ENCODE data around the gene TCEA3.

The TCEA3 gene

DNA sequence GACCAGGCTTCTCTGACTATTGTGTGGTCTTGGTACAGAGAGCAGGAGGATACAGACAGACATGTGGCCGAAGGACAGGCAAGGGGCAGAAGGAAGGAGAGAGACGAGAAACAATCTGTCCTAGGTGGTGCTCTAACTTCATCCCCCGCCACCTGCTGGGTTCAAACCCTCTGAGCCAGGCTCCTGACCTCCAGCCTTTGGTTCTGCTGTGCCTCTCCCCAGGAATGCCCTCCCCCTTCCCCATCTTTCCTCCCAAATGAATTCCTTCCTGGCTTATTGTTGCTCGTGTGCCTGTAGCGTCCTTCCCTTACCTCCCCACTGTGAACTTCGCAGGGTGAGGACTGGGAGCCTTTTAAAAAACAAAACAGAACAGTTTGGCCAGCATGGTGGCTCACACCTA is 5.4 kb downstream of the TCEA3 start:
- no peak for DNase-seq

DNA sequence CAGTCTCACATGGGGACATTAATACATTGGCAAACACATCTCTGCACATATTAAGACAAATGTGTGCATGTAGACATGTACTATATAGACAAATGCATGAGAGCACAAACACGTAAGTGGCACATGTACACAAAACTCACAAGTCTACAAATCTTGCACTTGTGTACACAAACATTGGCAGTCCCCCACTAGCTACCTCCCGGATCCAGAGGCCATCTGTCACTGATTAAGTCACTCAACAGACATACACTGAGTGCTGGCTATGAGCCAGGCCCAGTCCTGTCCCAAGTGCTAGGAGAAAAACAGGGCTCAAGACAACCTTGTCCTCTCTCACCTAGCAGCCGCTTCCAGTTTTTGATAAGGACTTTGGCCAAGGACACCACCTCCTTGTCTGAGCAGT is 7.0 kb downstream of the TCEA3 start:
- no peak for DNase-seq

DNA sequence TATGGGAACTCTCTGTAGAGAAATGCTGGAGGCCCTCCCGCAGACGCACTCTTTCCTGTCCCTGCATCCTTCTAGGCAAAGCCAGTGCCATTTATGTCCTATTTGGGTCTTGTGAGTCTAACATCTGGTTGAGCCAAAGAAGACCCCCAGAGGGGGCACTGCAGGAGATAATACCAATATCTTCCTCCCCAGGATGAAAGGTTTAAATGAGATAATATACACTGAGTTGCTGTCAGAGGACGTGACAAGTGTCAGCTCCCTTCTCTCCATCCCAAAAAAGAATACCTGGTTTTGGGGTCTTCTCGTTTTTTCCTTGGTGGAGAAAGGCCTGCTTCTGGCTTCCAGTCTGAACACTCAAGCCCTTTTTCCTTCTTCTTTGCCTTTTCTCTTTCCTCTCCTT is 7.6 kb downstream of the TCEA3 start:
- DNase-seq: no peak

DNA sequence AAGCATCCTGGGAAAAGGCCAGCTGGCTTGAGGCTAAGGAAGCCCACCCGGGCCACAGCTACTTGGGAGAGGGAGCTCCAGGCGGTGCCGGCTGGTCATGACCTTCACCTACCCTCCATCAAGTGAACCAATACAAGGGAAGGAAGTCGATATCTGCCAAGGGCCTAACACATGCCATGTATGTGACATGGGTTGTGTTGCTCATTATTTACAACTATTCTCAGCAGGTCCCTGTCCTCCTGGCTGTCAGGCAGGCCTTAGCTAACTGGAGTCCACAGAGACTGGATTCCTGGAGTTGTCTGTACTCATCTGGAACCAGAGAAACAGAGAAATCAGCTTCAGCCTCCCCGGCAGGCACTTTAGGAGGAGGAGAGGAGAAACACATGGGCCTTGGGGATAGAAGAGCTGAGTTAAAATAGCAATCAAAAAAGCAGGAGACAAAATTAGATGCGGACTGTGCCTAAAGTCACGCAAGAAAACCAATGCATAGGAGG is 15.7 kb downstream of the TCEA3 start:
- DNase-seq: no peak

DNA sequence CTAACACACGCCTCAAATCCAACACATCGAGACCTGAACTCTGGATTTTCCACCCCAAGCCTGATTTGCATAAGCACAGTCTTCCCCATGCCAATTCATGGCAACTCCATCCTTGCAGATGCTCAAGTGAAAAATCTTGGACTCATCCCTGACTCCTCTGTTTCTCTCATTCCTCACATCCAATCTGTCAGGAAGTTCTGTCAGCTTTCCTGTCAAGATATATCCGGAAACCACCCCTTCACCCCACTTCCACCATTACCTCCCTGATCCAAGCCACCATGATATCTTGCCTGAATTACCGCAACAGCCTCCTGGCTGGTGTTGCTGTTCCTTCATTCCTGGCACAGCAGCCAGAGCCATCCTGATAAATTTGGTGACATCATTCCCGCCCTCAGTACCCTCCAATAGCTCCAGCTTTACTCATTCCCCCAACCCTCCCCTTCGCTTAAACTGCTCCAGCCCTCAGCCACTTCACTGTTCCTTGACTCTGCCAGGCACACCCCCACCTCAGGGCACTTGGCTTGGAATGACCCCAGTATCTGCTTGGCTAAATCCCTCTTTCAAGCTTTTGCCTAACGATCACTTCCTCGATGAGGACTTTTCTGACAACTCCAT is 17.4 kb downstream of the TCEA3 start:
- DNase-seq: peak in 1 of 2 donors; percentile 23

DNA sequence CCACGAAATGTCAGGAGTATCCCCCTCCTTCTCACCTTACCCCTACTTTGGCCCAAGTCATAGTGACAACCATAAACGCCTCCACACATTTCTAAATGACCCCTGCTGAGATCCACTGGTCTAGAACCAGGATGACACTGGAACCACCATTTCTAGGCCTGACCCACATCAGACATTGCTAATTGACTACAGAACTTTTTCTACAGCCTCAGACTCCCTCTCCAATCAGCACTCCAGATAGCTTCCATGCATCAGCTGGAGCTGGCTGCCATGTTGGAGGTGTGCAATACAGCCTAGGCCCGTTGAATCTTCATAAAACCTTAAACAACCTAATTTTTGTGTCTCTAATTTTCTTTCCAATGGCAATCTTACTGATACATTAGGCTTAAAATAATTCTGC is 18.6 kb downstream of the TCEA3 start:
- DNase-seq: no peak

DNA sequence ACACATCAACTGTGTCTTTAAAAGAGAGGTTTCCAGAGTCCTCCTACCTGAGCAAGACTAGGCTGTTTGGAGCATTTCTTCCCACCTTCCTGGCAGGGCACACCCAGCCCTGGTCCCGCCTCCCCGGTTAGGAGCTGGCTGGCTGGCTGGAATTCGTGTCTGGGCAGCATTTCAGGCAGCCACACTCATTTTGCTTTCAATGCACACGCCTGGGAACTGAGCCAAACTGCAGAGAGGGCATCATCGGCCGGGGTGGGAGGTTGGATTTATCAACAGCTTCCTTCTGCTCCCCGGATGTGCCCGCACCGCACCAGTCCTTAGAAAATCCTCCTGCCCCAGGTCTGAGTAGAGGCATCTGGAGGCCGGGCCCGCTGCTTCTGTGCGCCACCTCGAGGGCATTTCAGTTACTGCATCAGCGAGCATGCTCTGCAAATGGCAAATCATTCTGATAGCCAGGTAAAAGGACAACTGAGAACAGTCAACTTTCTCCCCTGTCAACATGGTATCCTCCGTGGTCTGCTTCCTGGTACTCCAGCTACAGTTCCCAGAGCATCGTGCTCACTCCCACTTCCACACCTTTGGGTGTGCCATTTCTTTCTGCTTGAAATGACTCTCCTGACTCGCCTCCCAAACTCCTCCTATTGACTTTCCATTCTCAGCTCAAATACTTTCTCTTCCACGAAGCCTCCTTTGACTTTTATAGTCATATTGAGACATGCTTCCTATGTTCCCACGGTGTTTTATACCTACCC is 20.6 kb downstream of the TCEA3 start:
- peak; percentile 43 to 91 for DNase-seq

DNA sequence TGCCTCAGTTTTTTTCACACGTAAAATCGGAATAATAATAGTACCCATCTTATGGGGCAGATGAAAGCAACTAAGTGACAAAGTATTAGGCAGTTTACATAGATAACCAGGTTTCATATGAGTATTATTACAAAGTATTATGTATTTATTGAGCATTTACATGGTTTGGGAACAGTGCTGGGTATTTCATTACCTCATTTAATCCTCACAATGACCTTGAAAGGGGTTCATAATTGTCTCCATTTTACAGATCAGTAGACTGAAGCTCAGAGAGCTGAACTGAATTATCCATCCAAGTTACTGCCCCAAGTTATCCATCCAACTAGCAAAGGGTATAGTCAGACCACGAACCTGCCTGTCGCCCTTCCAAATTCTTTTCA is 21.2 kb downstream of the TCEA3 start:
- no peak for DNase-seq

DNA sequence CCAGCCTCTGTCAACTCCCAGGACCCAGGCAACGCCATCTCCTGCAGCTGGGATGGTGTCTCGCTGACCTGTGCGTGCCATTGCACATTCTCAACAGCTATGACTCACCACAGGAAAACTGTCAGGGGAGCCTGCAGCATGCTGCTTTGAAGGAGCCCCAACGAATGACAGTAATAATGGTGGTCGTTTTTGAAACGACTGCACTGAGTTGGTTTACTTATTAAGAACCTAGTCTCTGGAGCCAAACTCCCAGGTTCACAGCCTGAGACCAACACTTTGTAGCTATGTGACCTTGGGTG is 21.6 kb downstream of the TCEA3 start:
- DNase-seq: no peak

DNA sequence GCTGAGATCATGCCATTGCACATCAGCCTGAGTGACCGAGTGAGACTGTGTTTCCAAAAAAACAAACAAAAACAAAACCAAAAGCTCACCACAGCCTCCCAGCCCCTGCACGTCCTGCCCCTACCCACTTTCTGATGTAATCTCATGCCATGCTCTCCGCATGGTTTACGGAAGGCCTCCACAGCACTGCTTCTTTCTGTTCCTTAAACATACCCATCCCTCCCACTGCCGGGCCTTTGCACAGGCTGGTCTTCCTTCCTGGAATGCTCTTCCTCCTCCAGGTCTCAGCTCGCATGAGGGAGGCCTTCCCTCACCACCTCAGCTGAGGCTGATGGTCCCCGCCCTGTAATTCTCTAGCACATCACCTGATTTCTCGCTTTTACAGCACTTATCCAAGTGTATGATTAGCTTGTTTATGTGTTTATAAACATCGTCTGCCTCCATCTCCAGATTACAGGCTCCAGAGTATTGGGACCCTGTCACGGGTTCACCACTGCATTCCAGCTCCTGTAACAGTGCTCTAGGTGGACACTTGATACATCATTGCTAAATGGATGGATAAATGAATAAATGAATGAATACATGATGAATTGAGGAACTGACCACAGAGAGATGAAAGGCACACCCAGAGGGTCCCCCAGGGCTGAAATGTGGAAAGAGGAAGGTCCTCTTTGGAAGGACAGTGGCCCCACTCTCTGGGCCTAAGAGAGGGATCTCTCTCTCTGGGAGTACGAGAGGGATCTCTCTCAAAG is 22.1 kb downstream of the TCEA3 start:
- DNase-seq: peak; percentile 88 to 91

DNA sequence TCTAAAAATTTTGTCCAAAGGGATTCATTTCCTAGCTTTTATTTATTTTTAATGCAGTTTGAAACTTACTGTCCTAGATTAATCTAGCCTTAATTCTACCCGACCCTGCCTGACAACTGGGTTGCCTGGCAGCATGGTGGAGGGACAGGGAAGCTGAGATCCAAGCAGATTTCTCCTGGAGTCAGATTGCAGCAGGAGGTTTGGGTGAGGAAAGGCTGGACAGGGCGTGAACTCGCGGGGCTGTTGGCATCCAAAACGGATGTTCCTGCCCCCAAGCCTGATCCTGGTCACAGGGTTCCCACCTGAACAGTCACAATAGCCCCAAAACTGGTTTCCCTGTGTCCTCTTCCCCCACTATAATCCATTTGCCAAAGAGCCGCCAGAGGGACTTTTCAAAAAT is 23.2 kb downstream of the TCEA3 start:
- no peak for DNase-seq

DNA sequence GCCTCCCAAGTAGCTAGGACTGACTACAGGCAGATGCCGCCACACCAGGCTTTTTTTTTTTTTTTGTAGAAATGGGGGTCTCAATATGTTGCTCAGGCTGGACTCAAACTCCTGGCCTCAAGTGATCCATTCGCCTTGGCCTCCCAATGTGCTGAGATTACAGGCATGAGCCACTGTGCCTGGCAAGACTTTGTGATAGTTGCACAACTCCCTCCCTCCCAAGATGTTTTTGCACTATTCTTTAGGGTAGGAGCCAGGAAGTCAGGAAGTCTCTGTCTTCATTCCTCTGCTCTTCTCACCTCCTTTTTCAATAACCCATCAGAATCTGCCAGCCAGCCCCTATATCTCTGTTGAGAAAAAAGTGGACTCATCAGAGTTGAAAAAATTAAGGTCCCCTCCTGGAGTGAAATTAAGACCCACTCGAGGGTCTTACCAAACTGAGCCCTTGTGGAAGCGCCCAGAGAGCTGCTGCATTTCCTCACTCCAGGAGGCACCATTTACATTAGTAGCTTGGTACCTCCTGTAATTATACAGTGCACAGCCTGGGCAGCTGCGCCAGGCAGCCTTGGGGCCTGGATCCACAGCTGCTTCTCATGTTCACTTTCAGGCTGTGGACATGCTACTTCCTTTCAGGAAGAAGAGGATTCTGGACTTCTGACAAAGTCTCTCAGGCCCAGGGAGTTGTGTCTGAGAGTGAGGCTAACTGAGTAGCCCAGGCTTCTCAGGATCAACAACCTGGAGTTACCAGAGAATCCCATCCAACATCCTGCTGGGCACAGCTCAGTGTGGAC is 24.0 kb downstream of the TCEA3 start:
- DNase-seq: no peak

DNA sequence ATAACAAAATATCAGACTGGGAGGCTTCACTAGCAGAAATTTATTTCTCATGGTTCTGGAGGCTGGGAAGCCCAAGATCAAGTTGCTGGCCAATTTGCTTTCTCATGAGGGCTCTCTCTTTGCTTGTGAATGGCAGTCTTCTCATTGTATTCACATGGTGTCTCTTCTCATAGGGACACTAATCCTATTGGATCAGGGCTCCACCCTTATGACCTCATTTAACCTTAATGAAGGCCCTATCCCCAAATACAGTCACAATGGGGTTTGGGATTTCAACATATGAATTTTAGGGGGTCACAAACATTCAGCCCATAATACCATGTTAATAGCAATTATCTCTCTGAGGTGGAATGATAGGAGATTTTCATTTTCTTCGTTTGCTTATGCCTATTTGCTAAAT is 25.3 kb downstream of the TCEA3 start:
- DNase-seq: no peak

DNA sequence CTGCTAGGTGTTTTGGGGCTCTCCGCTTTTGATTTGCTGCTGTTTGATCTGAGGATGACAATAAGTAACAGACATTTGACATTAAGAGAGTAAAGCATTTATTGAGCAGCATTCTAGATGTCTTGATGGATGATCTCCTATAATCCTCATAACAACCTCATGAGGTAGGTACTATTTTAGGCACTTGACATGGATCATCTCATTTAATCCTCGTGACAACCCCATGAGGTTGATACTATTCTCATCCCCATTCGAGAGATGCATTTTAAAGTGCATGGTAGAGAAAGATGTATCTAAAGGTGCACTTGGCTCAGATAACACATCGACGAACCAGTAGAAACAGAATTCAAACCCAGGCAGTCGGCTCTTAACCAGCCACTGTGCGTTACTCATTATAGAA is 26.6 kb downstream of the TCEA3 start:
- DNase-seq: no peak

DNA sequence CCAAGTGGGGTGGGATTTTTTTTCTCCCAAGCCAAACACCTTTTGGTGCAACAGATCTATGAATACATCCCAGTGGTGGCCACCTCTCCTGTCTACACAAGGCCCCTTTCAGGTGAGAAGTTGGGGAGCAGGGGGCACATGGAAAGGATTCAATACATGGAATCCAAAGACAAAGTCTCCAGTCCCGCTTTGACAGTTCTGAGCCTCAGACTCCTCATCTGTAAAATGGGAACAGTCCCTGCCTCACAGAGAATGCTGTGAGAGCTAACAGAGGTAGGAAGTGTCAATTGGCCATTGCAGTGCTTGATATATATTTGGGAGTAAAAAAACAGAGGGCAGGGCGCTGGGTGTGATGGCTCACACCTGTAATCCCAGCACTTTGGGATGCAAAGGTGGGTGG is 28.2 kb downstream of the TCEA3 start:
- no peak for DNase-seq

DNA sequence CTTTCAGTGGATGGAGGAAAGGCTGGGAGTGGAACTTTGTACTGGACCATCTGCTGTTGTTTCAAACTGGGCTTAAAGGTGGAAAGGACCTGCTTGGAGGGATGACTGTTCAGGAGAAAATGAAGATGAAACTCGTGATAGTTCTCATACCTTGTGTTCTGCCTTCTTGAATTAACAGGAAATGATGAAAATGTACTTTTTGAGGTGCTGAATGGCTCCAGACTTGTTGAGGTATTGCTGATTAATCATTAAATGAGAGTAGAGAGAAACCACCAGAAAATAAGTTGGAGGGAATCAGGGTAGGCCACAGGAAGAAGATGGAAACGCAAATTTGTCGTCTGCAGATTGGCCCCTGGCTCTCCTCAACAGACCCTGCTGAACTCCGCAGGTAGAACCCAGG is 28.7 kb downstream of the TCEA3 start:
- no peak for DNase-seq

DNA sequence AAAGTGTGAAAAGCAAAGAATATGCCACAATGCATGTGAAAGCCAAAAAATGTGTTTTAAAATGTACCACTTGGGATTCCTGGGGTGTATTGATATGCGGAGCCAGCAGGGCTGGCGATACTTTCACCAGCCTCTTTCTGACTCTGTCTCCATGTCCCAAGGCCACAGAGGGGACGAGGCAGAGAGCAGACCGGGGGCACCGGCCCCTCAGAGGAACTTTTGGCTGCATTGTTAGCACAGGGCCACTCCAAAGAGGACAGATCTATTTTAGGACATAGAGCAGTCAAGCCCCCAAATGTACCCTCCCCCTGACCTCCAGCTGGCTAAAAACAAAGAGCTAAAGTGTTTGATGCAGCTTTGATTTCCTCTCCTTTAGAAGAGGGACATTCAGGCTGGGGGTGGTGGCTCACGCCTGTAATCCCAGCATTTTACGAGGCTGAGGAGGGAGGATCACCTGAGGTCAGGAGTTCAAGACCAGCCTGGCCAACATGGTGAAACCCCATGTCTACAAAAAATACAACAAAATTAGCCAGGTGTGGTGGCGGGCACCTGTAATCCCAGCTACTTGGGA is 29.3 kb downstream of the TCEA3 start:
- DNase-seq: no peak

DNA sequence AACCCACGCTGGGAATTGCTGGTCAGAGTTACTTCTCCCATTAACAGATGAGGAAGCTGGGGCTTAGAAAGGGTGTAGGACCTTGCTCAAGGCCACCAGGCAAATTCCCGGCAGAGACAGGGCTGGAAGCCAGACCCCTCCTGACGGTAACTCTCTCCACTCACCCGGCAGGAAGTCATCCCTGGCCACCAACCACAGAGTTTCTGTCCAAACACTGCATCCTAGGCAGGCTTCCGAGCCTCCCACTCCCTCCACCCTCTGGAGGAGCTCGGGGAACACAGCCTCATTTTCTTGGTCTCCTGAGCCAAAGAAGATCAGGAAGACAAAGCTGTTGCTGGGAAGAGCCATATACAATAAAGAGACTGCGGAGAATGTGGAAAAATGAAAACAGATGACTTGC is 29.9 kb downstream of the TCEA3 start:
- no peak for DNase-seq

DNA sequence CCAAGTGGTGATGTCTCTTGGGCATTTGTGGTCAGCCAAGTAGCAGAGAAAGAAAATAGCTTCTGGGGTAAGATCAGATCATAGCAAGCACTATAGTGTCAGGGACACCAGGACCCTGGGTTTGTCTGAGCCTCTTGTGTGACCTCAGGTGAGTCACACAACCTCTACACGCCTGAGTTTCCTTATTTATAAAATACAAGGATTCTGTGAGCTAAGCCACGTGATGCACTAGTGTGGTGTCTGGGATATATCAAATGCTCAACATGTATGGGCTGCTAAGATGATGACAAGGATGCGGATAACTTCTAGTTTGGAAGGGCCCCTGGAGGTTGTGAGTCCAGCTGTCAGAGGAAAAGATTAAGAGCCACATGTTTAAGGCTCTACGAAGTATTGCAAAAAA is 30.4 kb downstream of the TCEA3 start:
- DNase-seq: no peak

DNA sequence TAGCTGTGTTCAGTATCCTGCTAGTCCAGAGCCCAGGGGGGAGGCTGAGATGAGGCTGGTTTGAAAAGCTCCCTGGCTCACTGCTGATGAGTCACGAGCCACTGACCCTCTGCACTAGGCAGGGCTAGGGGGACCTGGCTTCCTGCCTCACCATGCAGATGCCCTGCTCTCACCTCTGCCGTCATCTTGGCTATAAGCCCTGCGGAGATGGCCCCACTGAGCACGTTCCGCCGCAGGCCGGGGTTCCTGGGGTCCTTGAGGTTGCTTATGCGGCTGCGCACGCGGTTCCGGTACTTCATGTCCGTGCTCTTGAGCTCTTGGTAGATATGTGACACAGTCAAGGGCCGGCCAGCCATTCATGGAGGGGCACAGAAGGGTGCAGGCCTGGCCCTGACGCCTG is 30.8 kb downstream of the TCEA3 start:
- no peak for DNase-seq

DNA sequence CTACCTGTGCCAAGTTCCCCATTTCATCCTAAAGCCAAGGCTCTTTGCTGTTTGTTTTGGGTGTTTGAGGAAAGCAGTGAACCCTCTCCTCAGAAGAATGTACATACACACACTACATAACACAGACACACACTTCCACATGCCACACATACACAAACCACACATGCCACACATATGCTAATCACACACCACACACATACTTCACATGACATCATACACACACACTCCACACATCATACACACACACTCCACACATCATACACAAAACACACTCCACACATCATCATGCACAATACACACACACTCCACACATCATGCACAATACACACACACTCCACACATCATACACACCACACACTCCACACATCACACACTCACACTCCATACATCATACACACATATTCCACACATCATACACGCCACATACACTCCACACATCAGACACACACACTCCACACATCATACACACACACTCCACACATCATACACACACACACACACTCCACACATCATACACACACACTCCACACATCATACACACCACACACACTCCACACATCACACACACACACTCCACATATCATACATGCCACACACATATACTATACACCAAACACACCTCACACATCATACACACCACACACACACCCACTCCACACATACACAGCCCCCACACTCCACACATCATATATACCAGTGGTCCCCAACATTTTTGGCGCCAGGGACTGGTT is 32.3 kb downstream of the TCEA3 start:
- DNase-seq: no peak

DNA sequence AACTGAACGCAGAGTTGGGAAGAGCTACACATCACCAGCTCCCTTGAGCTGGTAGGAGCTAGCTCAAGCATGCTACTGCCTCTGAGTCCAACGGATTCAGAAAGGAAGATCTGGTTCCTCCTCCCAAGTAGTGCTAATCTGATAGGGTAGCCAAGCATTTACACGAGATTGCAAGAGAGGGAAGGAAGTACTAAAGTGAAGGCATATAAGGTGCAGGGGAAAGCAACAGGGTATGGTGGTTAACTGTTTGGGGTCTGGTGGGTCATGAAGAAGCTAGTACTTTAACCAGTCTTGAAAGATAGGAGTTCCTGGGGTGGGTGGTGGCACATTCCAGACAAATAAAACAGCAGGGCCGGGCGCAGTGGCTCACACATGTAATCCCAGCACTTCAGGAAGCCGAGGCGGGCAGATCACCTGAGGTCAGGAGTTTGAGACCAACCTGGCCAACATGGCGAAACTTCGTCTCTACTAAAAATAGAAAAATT is 34.7 kb downstream of the TCEA3 start:
- DNase-seq: no peak
